GM23248 (cell line): ENCODE data around the gene SLC35F4.

Experiments
- EZH2 ChIP-seq: fragments of 200-600 bp; sonication (generic); IDR thresholded peaks from 2 replicates; pipeline ENCODE4 v1.6.1; 2018; ENCODE audit warnings: antibody characterized with exemption, mild to moderate bottlenecking; ENCODE audit not compliant: insufficient read depth, poor library complexity, severe bottlenecking
- EZH2phosphoT487 ChIP-seq: fragments of 200-600 bp; sonication (generic); IDR thresholded peaks from 2 replicates; pipeline ENCODE4 v1.6.1; 2018; ENCODE audit warnings: antibody characterized with exemption, moderate library complexity, mild to moderate bottlenecking, low read depth; ENCODE audit not compliant: insufficient read depth

DNA sequence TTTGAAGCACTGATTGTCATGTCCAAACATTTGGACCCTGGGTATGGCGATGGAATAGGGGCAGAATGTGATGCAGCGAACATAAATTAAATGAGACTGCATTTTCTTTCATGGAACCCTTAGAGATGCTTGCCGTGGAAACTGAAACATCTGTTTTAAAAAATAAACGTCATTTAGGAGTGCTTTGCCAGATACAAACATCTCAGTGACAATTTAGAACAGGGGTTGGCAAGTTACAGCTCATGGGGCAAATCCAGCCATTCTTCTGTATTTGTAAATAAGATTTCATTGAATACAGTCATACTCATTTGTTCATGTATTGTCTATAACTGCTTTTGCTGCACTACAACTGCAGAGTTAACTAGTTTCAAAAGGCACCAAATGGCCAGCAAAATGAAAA, 51.2 kb downstream of the SLC35F4 start:
- TF ChIP-seq EZH2phosphoT487: no peak
- no peak for TF ChIP-seq EZH2
